H1 (cell line): ENCODE data around the gene DGKD. TPM values are rescaled to one million over a fixed set of nuclear protein-coding genes. Genes with fewer than 3 reads are reported as not detected.

Experiments
- CTCF ChIA-PET: fragments of 300-600 bp; sonication (Branson Sonifier 250); formaldehyde crosslinking; loops from one replicate; lab custom pipeline; 2021; ENCODE audit not compliant: partially characterized antibody; lab: Charles Lee
- POLR2A ChIA-PET: fragments of 300-600 bp; sonication (Branson Sonifier 250); formaldehyde crosslinking; loops from one replicate; lab custom pipeline; 2021; ENCODE audit warnings: inconsistent platforms; ENCODE audit not compliant: partially characterized antibody; lab: Charles Lee
- DNase-seq, 2 experiments: peaks; one replicate each; pipeline versions ENCODE4 v3.0.0 to v3.0.0-alpha.2; 2010 to 2022; ENCODE audit warnings: low spot score in 2 of 2, low read depth in 1 of 2, mixed read lengths in 1 of 2
- FAIRE-seq: peaks from 2 replicates; lab custom pipeline; 2011; peaks lifted over from hg19 to GRCh38; lab: Jason Lieb, UNC
- H2AFZ ChIP-seq: 2 replicates; pipeline ENCODE4 v1.8.1; 2012; ENCODE audit warnings: low read length, inconsistent platforms
- H2AK5ac ChIP-seq: 2 replicates; pipeline ENCODE4 v1.6.1; 2013; ENCODE audit warnings: low read depth, low read length
- H2BK120ac ChIP-seq: replicated peaks from 2 replicates; pipeline ENCODE3; 2013; ENCODE audit warnings: low read depth, low read length, inconsistent platforms
- H2BK12ac ChIP-seq: 2 replicates; pipeline ENCODE4 v1.6.1; 2013; ENCODE audit warnings: low read depth, low read length
- H2BK15ac ChIP-seq: 2 replicates; pipeline ENCODE4 v1.6.1; 2013; ENCODE audit warnings: low read length
- H2BK20ac ChIP-seq: 2 replicates; pipeline ENCODE4 v1.6.1; 2013; ENCODE audit warnings: low read length
- H2BK5ac ChIP-seq: 2 replicates; pipeline ENCODE4 v1.6.1; 2013; ENCODE audit warnings: low read depth, low read length
- H3K14ac ChIP-seq: 2 replicates; pipeline ENCODE4 v1.6.1; 2013; ENCODE audit warnings: inconsistent platforms; ENCODE audit not compliant: insufficient read length
- H3K18ac ChIP-seq: 2 replicates; pipeline ENCODE4 v1.6.1; 2013; ENCODE audit warnings: low read length; ENCODE audit errors: extremely low read depth
- H3K23ac ChIP-seq: 2 replicates; pipeline ENCODE4 v1.6.1; 2013; ENCODE audit warnings: inconsistent platforms; ENCODE audit not compliant: insufficient read length
- H3K23me2 ChIP-seq: 2 replicates; pipeline ENCODE4 v1.6.1; 2013; ENCODE audit warnings: low read depth, low read length
- H3K27ac ChIP-seq: 2 replicates; pipeline ENCODE4 v1.6.1; 2011; ENCODE audit warnings: low read depth, low read length, inconsistent platforms
- H3K27me3 ChIP-seq, 4 experiments: replicated peaks in 1 of 4; 1 replicate in 1 of 4; 2 replicates in 3 of 4; pipeline versions ENCODE4 v1.6.1 to v1.8.1; 2011 to 2013; ENCODE audit warnings: low read length in 3 of 4, mild to moderate bottlenecking in 3 of 4, inconsistent platforms in 2 of 4, mixed read lengths in 2 of 4, moderate library complexity in 1 of 4; ENCODE audit not compliant: control insufficient read depth in 3 of 4, insufficient read depth in 3 of 4; ENCODE audit errors: extremely low read depth in 1 of 4
- H3K36me3 ChIP-seq, 4 experiments: 2 replicates each; pipeline versions ENCODE4 v1.6.1 to v1.8.1; 2011 to 2013; ENCODE audit warnings: mild to moderate bottlenecking in 4 of 4, low read length in 3 of 4, moderate library complexity in 2 of 4, control low read depth in 1 of 4, inconsistent platforms in 1 of 4; ENCODE audit not compliant: insufficient read depth in 4 of 4, control insufficient read depth in 2 of 4
- H3K4ac ChIP-seq: replicated peaks from 2 replicates; pipeline ENCODE3; 2013; ENCODE audit warnings: low read length, low read depth, mixed read lengths, inconsistent platforms; ENCODE audit not compliant: insufficient read length
- H3K4me1 ChIP-seq, 4 experiments: replicated peaks in 1 of 4; 1 replicate in 1 of 4; 2 replicates in 3 of 4; pipeline versions ENCODE4 v1.6.1 to v1.8.1; 2011 to 2013; ENCODE audit warnings: low read length in 3 of 4, inconsistent platforms in 2 of 4, mixed read lengths in 1 of 4; ENCODE audit not compliant: insufficient read depth in 4 of 4, control insufficient read depth in 3 of 4
- H3K4me2 ChIP-seq, 2 experiments: 2 replicates each; pipeline versions ENCODE4 v1.6.1 to v1.8.1; 2011 to 2013; ENCODE audit warnings: low read depth in 2 of 2, low read length in 2 of 2, control low read depth in 1 of 2, inconsistent platforms in 1 of 2, mild to moderate bottlenecking in 1 of 2; ENCODE audit not compliant: insufficient read depth in 1 of 2
- H3K4me3 ChIP-seq, 4 experiments: fragments of 200-600, 300-600 bp in 1 of 4; sonication (generic), shearing (Covaris generic), sonication (Bioruptor Twin) in 1 of 4; 2 replicates each; pipeline versions ENCODE4 v1.5.1 to v1.8.1; 2011 to 2016; ENCODE audit warnings: low read length in 4 of 4, low read depth in 3 of 4, control low read depth in 2 of 4, inconsistent platforms in 2 of 4, mild to moderate bottlenecking in 2 of 4, mixed read lengths in 1 of 4, moderate library complexity in 1 of 4; ENCODE audit not compliant: insufficient read depth in 2 of 4; ENCODE audit errors: extremely low read depth in 1 of 4
- H3K56ac ChIP-seq: replicated peaks from 2 replicates; pipeline ENCODE3; 2013; ENCODE audit warnings: low read depth, mild to moderate bottlenecking, mixed read lengths, low read length, inconsistent platforms; ENCODE audit not compliant: insufficient read length
- H3K79me1 ChIP-seq: 2 replicates; pipeline ENCODE4 v1.6.1; 2013; ENCODE audit warnings: low read depth, low read length, control low read depth
- H3K79me2 ChIP-seq, 2 experiments: 2 replicates each; pipeline versions ENCODE4 v1.6.1 to v1.8.1; 2012 to 2013; ENCODE audit warnings: low read length in 2 of 2, mild to moderate bottlenecking in 2 of 2, inconsistent platforms in 1 of 2; ENCODE audit not compliant: insufficient read depth in 2 of 2, control insufficient read depth in 1 of 2
- H3K9ac ChIP-seq, 4 experiments: replicated peaks in 1 of 4; 1 replicate in 1 of 4; 2 replicates in 3 of 4; pipeline versions ENCODE4 v1.6.1 to v1.8.1; 2011 to 2013; ENCODE audit warnings: low read depth in 3 of 4, low read length in 3 of 4, control low read depth in 2 of 4, mild to moderate bottlenecking in 2 of 4, moderate library complexity in 2 of 4, inconsistent platforms in 1 of 4; ENCODE audit errors: extremely low read depth in 1 of 4
- H3K9me3 ChIP-seq, 2 experiments: 2 replicates each; pipeline versions ENCODE4 v1.6.1 to v1.8.1; 2012 to 2013; ENCODE audit warnings: mild to moderate bottlenecking in 2 of 2, moderate library complexity in 2 of 2, control low read depth in 1 of 2, inconsistent platforms in 1 of 2, low read depth in 1 of 2, low read length in 1 of 2, mixed read lengths in 1 of 2; ENCODE audit not compliant: insufficient read depth in 2 of 2
- H4K20me1 ChIP-seq, 2 experiments: replicated peaks in 1 of 2; 2 replicates each; pipeline versions ENCODE3 to v1.8.1; 2011 to 2013; ENCODE audit warnings: inconsistent platforms in 2 of 2, low read length in 2 of 2, mild to moderate bottlenecking in 1 of 2; ENCODE audit not compliant: insufficient read depth in 2 of 2, control insufficient read depth in 1 of 2
- H4K5ac ChIP-seq: 2 replicates; pipeline ENCODE4 v1.6.1; 2013; ENCODE audit warnings: low read length, low read depth, mixed read lengths, inconsistent platforms; ENCODE audit not compliant: insufficient read length
- H4K8ac ChIP-seq: 2 replicates; pipeline ENCODE4 v1.8.0; 2013; ENCODE audit warnings: mild to moderate bottlenecking, moderate library complexity, low read length, inconsistent platforms; ENCODE audit not compliant: insufficient read depth; ENCODE audit errors: extremely low read depth
- H4K91ac ChIP-seq: replicated peaks from 2 replicates; pipeline ENCODE3; 2013; ENCODE audit warnings: low read length, mixed read lengths, inconsistent platforms; ENCODE audit not compliant: insufficient read length
- ASH2L ChIP-seq: fragments of 200-600, 300-600 bp; sonication (generic); IDR thresholded peaks from one replicate; pipeline ENCODE4 v1.7.1; 2017; ENCODE audit warnings: low read length
- BACH1 ChIP-seq: IDR thresholded peaks from 2 replicates; pipeline ENCODE4 v1.6.1; 2012; ENCODE audit warnings: low read length, improper control_type of control experiment
- BCL11A ChIP-seq, 2 experiments: IDR thresholded peaks; one replicate each; pipeline ENCODE4 v1.6.1; 2011; ENCODE audit warnings: low read depth in 2 of 2, low read length in 2 of 2, mild to moderate bottlenecking in 2 of 2
- CREB1 ChIP-seq: IDR thresholded peaks from 2 replicates; pipeline ENCODE4 v1.6.1; 2012; ENCODE audit warnings: inconsistent platforms
- HDAC2 ChIP-seq, 2 experiments: fragments of 300-600 bp in 1 of 2; sonication (generic) in 1 of 2; IDR thresholded peaks; 2 replicates each; pipeline ENCODE4 v1.6.1; 2011 to 2012; ENCODE audit warnings: low read depth in 2 of 2, low read length in 2 of 2, mild to moderate bottlenecking in 2 of 2, moderate library complexity in 2 of 2, borderline replicate concordance in 1 of 2, inconsistent platforms in 1 of 2
- JUND ChIP-seq: IDR thresholded peaks from 2 replicates; pipeline ENCODE4 v1.6.1; 2011; ENCODE audit warnings: mild to moderate bottlenecking, improper control_type of control experiment, low read length
- POLR2A ChIP-seq, 2 experiments: IDR thresholded peaks; 1 replicate in 1 of 2; 2 replicates in 1 of 2; pipeline ENCODE4 v1.6.1; 2011; ENCODE audit warnings: low read depth in 2 of 2, low read length in 2 of 2, mild to moderate bottlenecking in 2 of 2; ENCODE audit errors: control extremely low read depth in 1 of 2
- RXRA ChIP-seq: IDR thresholded peaks from 2 replicates; pipeline ENCODE4 v1.6.1; 2011; ENCODE audit warnings: low read depth, mild to moderate bottlenecking, low read length, moderate library complexity; ENCODE audit not compliant: insufficient read depth
- WGBS, 2 experiments: shearing (Covaris generic) in 1 of 2; methylation state at CpG; one replicate each; pipeline versions ENCODE4 v1.1.6 to v1.1.7; 2013 to 2015; ENCODE audit warnings: low lambda C conversion rate in 2 of 2, mixed read lengths in 2 of 2, inconsistent platforms in 1 of 2, low coverage in 1 of 2, missing lambda C conversion rate in 1 of 2; ENCODE audit not compliant: insufficient replicate concordance in 2 of 2, insufficient coverage in 1 of 2, insufficient read length in 1 of 2; ENCODE audit errors: extremely low coverage in 1 of 2, missing lambda C conversion rate in 1 of 2; 5-methylcytosine and 5-hydroxymethylcytosine counted together
- polyA plus RNA-seq, 7 experiments: library from polyadenylated mRNA; depleted of rRNA in 3 of 7; stranded (reverse) in 5 of 7; unstranded in 2 of 7; fragments of >200 nt in 5 of 7; fragments of 200-250 nt in 2 of 7; gene quantifications; 1 replicate in 5 of 7; 2 replicates in 1 of 7; 4 replicates in 1 of 7; pipeline versions ENCODE4 v1.2.1 to v1.2.3, GENCODE V29; 2011 to 2013; ENCODE audit warnings: missing spikeins in 2 of 7, mixed read lengths in 2 of 7
- total RNA-seq: library from RNA; stranded (reverse); fragmentation: NEBNext Ultra II Directional; extraction: Animal tissue kit (Norgen Biotek cat#: 25700); gene quantifications from 2 replicates; pipeline ENCODE4 v1.2.1, GENCODE V29; 2021

The DGKD gene
- total and polyA plus RNA-seq, 2 of the 8 experiments (the other 6 are each of a cell fraction or from before 2014, with no cell fraction given), result 7.7 to 30.9 TPM

GRCh38 chr2:233361297-233361696, 7.0 kb downstream of the DGKD start:
- Histone ChIP-seq H3K27me3 (no peaks in the 10 kb centered on the region), H2AFZ (no peak overlapping the region), H2BK20ac (no peak overlapping the region), H3K18ac (no peak overlapping the region), H2AK5ac (no peak overlapping the region), H3K4me2 (no peak overlapping the region), H2BK15ac (no peak overlapping the region), H3K36me3 (no peaks in the 10 kb centered on the region), H3K9me3 (no peaks in the 10 kb centered on the region), H3K14ac (no peak overlapping the region), H2BK5ac (no peak overlapping the region), H3K56ac (no peak overlapping the region), H3K4me1 (no peaks in the 10 kb centered on the region), H2BK120ac (no peak overlapping the region), H2BK12ac (no peak overlapping the region), H3K4ac (no peak overlapping the region), H4K8ac (no peak overlapping the region), H4K91ac (no peak overlapping the region), H3K79me1 (no peaks in the 10 kb centered on the region), H3K23ac (no peak overlapping the region), H3K27ac (no peak overlapping the region), H3K23me2 (no peaks in the 10 kb centered on the region), H4K5ac (no peak overlapping the region), H3K79me2 (peaks cover 0 to 27% of the 10 kb centered on the region in 2 experiments; a peak in 2 of 4 replicates), H3K9ac (no peak overlapping the region), H4K20me1 (peaks cover 0 to 5% of the 10 kb centered on the region in 2 experiments), H3K4me3 (no peak overlapping the region)
- DNase-seq (no peak), FAIRE-seq (no peak)
- TF ChIP-seq POLR2A (IDR thresholded peaks at IDR 0.05; ENCODE audit: control extremely low read depth in 1 of 2, low read depth in 2 of 2, low read length in 2 of 2) (no peak), HDAC2 (IDR thresholded peaks at IDR 0.05; ENCODE audit: borderline replicate concordance in 1 of 2, low read depth in 2 of 2, low read length in 2 of 2) (no peak), JUND (no peak), RXRA (no peak), CREB1 (no peak), ASH2L (no peak), BACH1 (no peak), BCL11A (IDR thresholded peaks at IDR 0.05; ENCODE audit: low read depth in 2 of 2, low read length in 2 of 2) (no peak)
- ChIA-PET CTCF (interaction anchor here (1.5 to 1.7 kb wide), 4 partner anchors 24 to 83 kb away, joined by 5 to 7 read pairs (median 6); no protein-coding TSS in a partner anchor), POLR2A (interaction anchor here (1.1 to 1.2 kb wide), 2 partner anchors 9 to 23 kb away, joined by 3 to 4 read pairs; no protein-coding TSS in a partner anchor)
- WGBS, 2 experiments, result 88% methylated on average over 7 of the region's 7 CpGs; no CpG with 5 or more reads in 1 of the 2 experiments
